Measurements from ENCODE around the gene THEMIS2.
"Not testable (repeated sequence)": the region's sequence is repeated elsewhere in the genome, so short reads cannot be mapped to it uniquely, and the experiment has no call there.

Gene THEMIS2

GRCh38 chr1:27872059-27872801, at the start of gene THEMIS2:
Gene THEMIS2 (plus strand): TSS chr1:27872544. CDS start chr1:27872572, 28 bp downstream.
- H3K27me3 Mint-ChIP-seq, result no peaks in the 10 kb centered on the region
- DNase-seq, result peak; percentile 51
- peak within 1 kb of the TSS; percentile 90 for H3K27ac Mint-ChIP-seq
- peaks cover 11 to 15% of the 10 kb centered on the region in 2 donors for H3K36me3 Mint-ChIP-seq
- H3K4me3 Mint-ChIP-seq, result peak within 1 kb of the TSS; percentile 93 to 95
- H3K4me1 Mint-ChIP-seq, result peaks cover 38 to 63% of the 10 kb centered on the region in 2 donors
- no peaks in the 10 kb centered on the region for H3K9me3 Mint-ChIP-seq
- ATAC-seq (replicated peaks), result peak; percentile 57 to 65

- Mint-ChIP-seq H3K27ac (no peak overlapping the region), H3K9me3 (no peaks in the 10 kb centered on the region), H3K27me3 (no peaks in the 10 kb centered on the region), H3K4me1 (no peaks in the 10 kb centered on the region), H3K36me3 (peaks cover 11 to 33% of the 10 kb centered on the region in 2 donors), H3K4me3 (no peak overlapping the region)
- ATAC-seq (replicated peaks) (no peak), DNase-seq (no peak)
These were observed 48.6 kb upstream of the THEMIS2 start for GRCh38 chr1:27823784-27824183.

GRCh38 chr1:27824411-27824810, 47.9 kb upstream of the THEMIS2 start:
- Mint-ChIP-seq H3K4me3 (no peak overlapping the region), H3K36me3 (peaks cover 8 to 30% of the 10 kb centered on the region in 2 donors), H3K4me1 (no peaks in the 10 kb centered on the region), H3K9me3 (no peaks in the 10 kb centered on the region), H3K27me3 (no peaks in the 10 kb centered on the region), H3K27ac (no peak overlapping the region)
- no peak for ATAC-seq (replicated peaks)
- no peak for DNase-seq

- not testable (repeated sequence) for H3K27me3 Mint-ChIP-seq; ATAC-seq (replicated peaks); DNase-seq; H3K27ac Mint-ChIP-seq; H3K36me3 Mint-ChIP-seq; H3K9me3 Mint-ChIP-seq
- H3K4me1 Mint-ChIP-seq, result peaks cover 13 to 15% of the 10 kb centered on the region in 2 donors
- H3K4me3 Mint-ChIP-seq, result peak overlapping the region; percentile 88 to 92
These were observed 42.9 kb upstream of the THEMIS2 start for GRCh38 chr1:27829339-27829960.

- DNase-seq (peak; percentile 89), ATAC-seq (replicated peaks) (peak; percentile 96 to 98)
- Mint-ChIP-seq H3K4me1 (peaks cover 15 to 22% of the 10 kb centered on the region in 2 donors), H3K27ac (peak within 1 kb of the TSS; percentile 97), H3K4me3 (peak within 1 kb of the TSS; percentile 88 to 92), H3K36me3 (peaks cover 10 to 12% of the 10 kb centered on the region in 2 donors), H3K27me3 (no peaks in the 10 kb centered on the region), H3K9me3 (no peaks in the 10 kb centered on the region)
These were observed 41.5 kb upstream of the THEMIS2 start, which contains the start of gene PPP1R8 for GRCh38 chr1:27830621-27831440. Gene PPP1R8 (plus strand): TSS chr1:27830782. CDS start chr1:27830836, 54 bp downstream.

GRCh38 chr1:27831568-27832410, 40.6 kb upstream of the THEMIS2 start:
- ATAC-seq (replicated peaks) (peak; percentile 50 to 57), DNase-seq (no peak)
- Mint-ChIP-seq H3K9me3 (no peaks in the 10 kb centered on the region), H3K27me3 (no peaks in the 10 kb centered on the region), H3K36me3 (peaks cover 11 to 13% of the 10 kb centered on the region in 2 donors), H3K4me3 (peak overlapping the region; percentile 88 to 92), H3K4me1 (peaks cover 15 to 24% of the 10 kb centered on the region in 2 donors), H3K27ac (peak overlapping the region; percentile 97)

- ATAC-seq (replicated peaks), result no peak
- H3K9me3 Mint-ChIP-seq, result no peaks in the 10 kb centered on the region
- H3K4me1 Mint-ChIP-seq, result peaks cover 15 to 24% of the 10 kb centered on the region in 2 donors
- H3K4me3 Mint-ChIP-seq, result peak overlapping the region in 1 of 2 donors; percentile 12
- H3K36me3 Mint-ChIP-seq, result peaks cover 11 to 18% of the 10 kb centered on the region in 2 donors
- no peak overlapping the region for H3K27ac Mint-ChIP-seq
- DNase-seq, result no peak
- H3K27me3 Mint-ChIP-seq, result no peaks in the 10 kb centered on the region
These were observed 39.6 kb upstream of the THEMIS2 start for GRCh38 chr1:27832762-27833161.

- Mint-ChIP-seq H3K36me3 (peaks cover 11 to 18% of the 10 kb centered on the region in 2 donors), H3K27ac (no peak overlapping the region), H3K4me1 (peaks cover 15 to 24% of the 10 kb centered on the region in 2 donors), H3K4me3 (no peak overlapping the region), H3K9me3 (no peaks in the 10 kb centered on the region), H3K27me3 (no peaks in the 10 kb centered on the region)
- DNase-seq (no peak), ATAC-seq (replicated peaks) (no peak)
These were observed 38.9 kb upstream of the THEMIS2 start for GRCh38 chr1:27833470-27833869.

- H3K27ac Mint-ChIP-seq, result no peak overlapping the region
- H3K4me3 Mint-ChIP-seq, result no peak overlapping the region
- H3K36me3 Mint-ChIP-seq, result peaks cover 15 to 22% of the 10 kb centered on the region in 2 donors
- no peak for ATAC-seq (replicated peaks)
- no peak for DNase-seq
- H3K27me3 Mint-ChIP-seq, result no peaks in the 10 kb centered on the region
- peaks cover 15 to 24% of the 10 kb centered on the region in 2 donors for H3K4me1 Mint-ChIP-seq
- no peaks in the 10 kb centered on the region for H3K9me3 Mint-ChIP-seq
These were observed 37.3 kb upstream of the THEMIS2 start for GRCh38 chr1:27835046-27835445.

- peaks cover 20 to 22% of the 10 kb centered on the region in 2 donors for H3K36me3 Mint-ChIP-seq
- H3K9me3 Mint-ChIP-seq, result no peaks in the 10 kb centered on the region
- ATAC-seq (replicated peaks) (no peak), DNase-seq (no peak)
- H3K27ac Mint-ChIP-seq, result peak overlapping the region; percentile 20
- H3K4me1 Mint-ChIP-seq, result peaks cover 15 to 24% of the 10 kb centered on the region in 2 donors
- H3K4me3 Mint-ChIP-seq, result no peak overlapping the region
- no peaks in the 10 kb centered on the region for H3K27me3 Mint-ChIP-seq
These were observed 36.8 kb upstream of the THEMIS2 start for GRCh38 chr1:27835501-27835900.

GRCh38 chr1:27849951-27850350, 22.4 kb upstream of the THEMIS2 start:
- ATAC-seq (replicated peaks) (no peak), DNase-seq (no peak)
- Mint-ChIP-seq H3K4me1 (no peaks in the 10 kb centered on the region), H3K27ac (no peak overlapping the region), H3K27me3 (no peaks in the 10 kb centered on the region), H3K4me3 (no peak overlapping the region), H3K9me3 (no peaks in the 10 kb centered on the region), H3K36me3 (peaks cover 33 to 34% of the 10 kb centered on the region in 2 donors)

- no peak overlapping the region for H3K4me3 Mint-ChIP-seq
- peaks cover 4 to 12% of the 10 kb centered on the region in 2 donors for H3K36me3 Mint-ChIP-seq
- DNase-seq (no peak), ATAC-seq (replicated peaks) (no peak)
- no peaks in the 10 kb centered on the region for H3K27me3 Mint-ChIP-seq
- H3K27ac Mint-ChIP-seq, result no peak overlapping the region
- peaks cover 9 to 22% of the 10 kb centered on the region in 2 donors for H3K4me1 Mint-ChIP-seq
- no peaks in the 10 kb centered on the region for H3K9me3 Mint-ChIP-seq
These were observed 17.3 kb upstream of the THEMIS2 start for GRCh38 chr1:27855085-27855484.

- Mint-ChIP-seq H3K4me1 (peaks cover 19 to 35% of the 10 kb centered on the region in 2 donors), H3K27ac (no peak overlapping the region), H3K4me3 (no peak overlapping the region), H3K9me3 (no peaks in the 10 kb centered on the region), H3K27me3 (no peaks in the 10 kb centered on the region), H3K36me3 (peaks cover 0 to 4% of the 10 kb centered on the region in 2 donors)
- ATAC-seq (replicated peaks), result no peak
- DNase-seq, result no peak
These were observed 15.6 kb upstream of the THEMIS2 start for GRCh38 chr1:27856561-27857343.

Data from stimulated activated naive B cell treated with anti-CD40 and anti-IgM and Interleukin-4, amounts not matched to agents 10 μg/mL and 1 μg/mL and 100 μg/mL, for 72 hours (primary cell).